GM23248 (cell line): Measurements from ENCODE around the gene KDM5B.

Source experiments
- EZH2 ChIP-seq: fragments of 200-600 bp; sonication (generic); IDR thresholded peaks from 2 replicates; pipeline ENCODE4 v1.6.1; 2018; ENCODE audit warnings: antibody characterized with exemption, mild to moderate bottlenecking; ENCODE audit not compliant: insufficient read depth, poor library complexity, severe bottlenecking
- EZH2phosphoT487 ChIP-seq: fragments of 200-600 bp; sonication (generic); IDR thresholded peaks from 2 replicates; pipeline ENCODE4 v1.6.1; 2018; ENCODE audit warnings: antibody characterized with exemption, moderate library complexity, mild to moderate bottlenecking, low read depth; ENCODE audit not compliant: insufficient read depth

- TF ChIP-seq EZH2phosphoT487 (no peak), EZH2 (no peak)
Observed at GRCh38 chr1:202804126-202804525, 4.1 kb downstream of the KDM5B start.
